ENCODE data around the gene TRIM28. TPM values are rescaled to one million over a fixed set of nuclear protein-coding genes. Genes with fewer than 3 reads are reported as not detected.
A peak's percentile ranks its signal among the peaks of the same experiment; 100 is the strongest.

TRIM28 gene
- total RNA-seq, 1 donor from 2014 or later, result 233 TPM

DNA sequence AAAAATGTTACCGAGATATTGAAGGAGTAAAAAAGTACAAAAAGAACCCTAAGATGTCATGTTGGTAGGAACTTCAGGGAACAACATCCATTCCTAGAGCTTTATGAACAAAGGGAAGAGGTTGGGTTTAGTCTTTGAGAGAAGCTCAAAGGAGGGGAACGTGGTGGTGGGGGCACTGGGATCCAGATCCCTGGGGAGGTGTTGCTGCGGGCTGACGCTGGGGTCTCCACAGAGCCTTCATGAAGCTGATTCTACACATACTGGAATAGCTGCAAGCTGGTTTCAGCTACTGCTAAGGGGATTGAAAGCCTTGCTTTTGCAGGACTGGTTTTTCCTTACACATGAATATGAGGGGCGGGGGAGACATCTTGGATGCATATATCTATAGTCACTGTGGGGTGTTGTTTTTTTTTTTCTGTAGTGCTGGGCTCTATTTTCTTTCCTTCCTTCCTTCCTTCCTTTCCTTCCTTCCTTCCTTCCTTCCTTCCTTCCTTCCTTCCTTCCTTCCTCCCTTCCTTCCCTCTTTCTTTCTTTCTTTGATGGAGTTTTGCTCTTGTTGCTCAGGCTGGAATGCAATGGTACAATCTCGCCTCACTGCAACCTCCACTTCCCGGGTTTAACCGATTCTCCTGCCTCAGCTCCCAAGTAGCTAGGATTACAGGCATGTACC, 35.7 kb downstream of the TRIM28 start:
- H3K27ac ChIP-seq, result no peak overlapping the region
- DNase-seq, result no peak

DNA sequence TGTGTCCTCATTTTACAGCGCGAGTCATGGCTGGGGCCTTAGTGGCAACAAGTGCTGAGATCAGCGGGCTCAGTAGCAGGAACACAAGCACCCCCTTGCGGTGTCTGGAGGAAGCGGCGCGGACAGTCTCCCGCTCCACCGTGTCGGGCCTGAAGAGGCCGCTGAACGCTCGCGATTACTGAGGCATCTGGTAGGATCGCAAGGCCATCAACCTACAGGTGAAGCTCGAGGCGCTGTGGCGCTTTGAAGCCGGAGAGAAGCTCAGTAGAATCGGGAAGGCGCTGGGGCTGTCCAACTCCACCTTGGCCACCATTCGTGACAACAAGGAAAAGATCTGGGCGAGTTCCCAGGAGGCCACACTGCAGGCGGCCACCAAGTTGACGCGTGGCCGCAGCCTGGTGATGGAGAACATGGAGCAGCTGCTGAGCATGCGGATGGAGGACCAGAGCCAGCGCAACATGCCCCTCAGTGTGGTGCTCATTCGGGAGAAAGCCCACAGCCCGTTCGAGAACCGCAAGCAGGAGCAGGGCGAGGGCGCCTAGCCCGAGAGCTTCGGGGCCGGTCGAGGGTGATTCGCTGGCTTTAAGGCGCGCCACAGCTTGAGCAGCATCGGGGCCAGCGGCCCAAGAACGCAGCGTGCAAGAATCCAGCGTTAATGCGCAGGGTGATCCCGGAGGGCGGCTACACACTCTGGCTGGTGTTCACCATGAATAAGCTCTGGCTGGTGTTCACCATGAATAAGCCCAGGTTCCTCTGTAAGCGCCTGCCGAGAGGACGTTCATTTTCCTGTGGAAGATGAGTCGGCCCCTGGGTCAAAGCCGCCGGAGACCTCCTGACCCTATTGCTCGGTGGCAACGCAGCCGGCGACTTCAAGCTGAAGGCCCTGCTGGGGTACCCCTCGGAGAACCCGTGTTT, 37.6 kb downstream of the TRIM28 start:
- intact Hi-C loops (cut with DNase I), result no loop called here

More for the DNA sequence above, 35.7 kb downstream of the TRIM28 start:
- ATAC-seq, result no peak
- Histone ChIP-seq H3K36me3 (peaks cover 33% of the 10 kb centered on the region), H3K9me3 (no peaks in the 10 kb centered on the region), H3K27me3 (ENCODE audit: low read depth) (no peaks in the 10 kb centered on the region), H3K4me1 (peaks cover 15% of the 10 kb centered on the region), H3K4me3 (no peak overlapping the region)
- TF ChIP-seq, protein P1, sequence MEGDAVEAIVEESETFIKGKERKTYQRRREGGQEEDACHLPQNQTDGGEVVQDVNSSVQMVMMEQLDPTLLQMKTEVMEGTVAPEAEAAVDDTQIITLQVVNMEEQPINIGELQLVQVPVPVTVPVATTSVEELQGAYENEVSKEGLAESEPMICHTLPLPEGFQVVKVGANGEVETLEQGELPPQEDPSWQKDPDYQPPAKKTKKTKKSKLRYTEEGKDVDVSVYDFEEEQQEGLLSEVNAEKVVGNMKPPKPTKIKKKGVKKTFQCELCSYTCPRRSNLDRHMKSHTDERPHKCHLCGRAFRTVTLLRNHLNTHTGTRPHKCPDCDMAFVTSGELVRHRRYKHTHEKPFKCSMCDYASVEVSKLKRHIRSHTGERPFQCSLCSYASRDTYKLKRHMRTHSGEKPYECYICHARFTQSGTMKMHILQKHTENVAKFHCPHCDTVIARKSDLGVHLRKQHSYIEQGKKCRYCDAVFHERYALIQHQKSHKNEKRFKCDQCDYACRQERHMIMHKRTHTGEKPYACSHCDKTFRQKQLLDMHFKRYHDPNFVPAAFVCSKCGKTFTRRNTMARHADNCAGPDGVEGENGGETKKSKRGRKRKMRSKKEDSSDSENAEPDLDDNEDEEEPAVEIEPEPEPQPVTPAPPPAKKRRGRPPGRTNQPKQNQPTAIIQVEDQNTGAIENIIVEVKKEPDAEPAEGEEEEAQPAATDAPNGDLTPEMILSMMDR (IDR thresholded peaks at IDR 0.05), result no peak
- intact Hi-C loops (cut with DNase I), result no loop called here

DNA sequence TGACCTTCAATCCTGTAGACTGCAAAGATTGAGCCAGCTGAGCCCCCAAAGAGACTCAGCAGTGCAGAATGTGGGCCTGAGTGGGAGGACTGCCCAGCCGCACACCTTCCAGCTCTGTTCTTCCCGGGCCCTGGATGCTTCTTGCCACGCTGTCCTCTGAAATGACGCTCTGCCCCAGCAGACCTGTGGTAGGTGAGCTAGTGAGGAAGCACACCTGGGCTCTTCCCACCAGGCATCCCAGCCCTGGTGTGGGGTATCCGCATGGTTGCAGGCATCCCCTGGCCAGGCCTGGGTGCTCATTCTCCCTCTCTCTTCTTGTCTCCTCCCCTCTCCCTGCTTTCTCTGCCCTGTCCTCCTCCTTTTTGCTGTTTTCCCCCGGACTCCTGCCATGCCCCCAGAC, 39.1 kb downstream of the TRIM28 start:
- Histone ChIP-seq H3K4me3 (no peak overlapping the region), H3K36me3 (peaks cover 33% of the 10 kb centered on the region), H3K27me3 (ENCODE audit: low read depth) (no peaks in the 10 kb centered on the region), H3K4me1 (peaks cover 8% of the 10 kb centered on the region), H3K27ac (no peak overlapping the region), H3K9me3 (no peaks in the 10 kb centered on the region)
- intact Hi-C loops (cut with DNase I), result no loop called here
- no peak for DNase-seq
- ATAC-seq, result no peak
- TF ChIP-seq, protein P1 (IDR thresholded peaks at IDR 0.05), result no peak

More for the DNA sequence above, 37.6 kb downstream of the TRIM28 start:
- H3K27me3 ChIP-seq (ENCODE audit: low read depth), result no peaks in the 10 kb centered on the region
- H3K4me3 ChIP-seq, result no peak overlapping the region
- peaks cover 33% of the 10 kb centered on the region for H3K36me3 ChIP-seq
- TF ChIP-seq, protein P1 (IDR thresholded peaks at IDR 0.05), result peak; percentile 94
- peaks cover 13% of the 10 kb centered on the region for H3K4me1 ChIP-seq
- DNase-seq (peak; percentile 92), ATAC-seq (peak; percentile 96 to 97)
- H3K9me3 ChIP-seq, result no peaks in the 10 kb centered on the region
- H3K27ac ChIP-seq, result peak overlapping the region; percentile 70

DNA sequence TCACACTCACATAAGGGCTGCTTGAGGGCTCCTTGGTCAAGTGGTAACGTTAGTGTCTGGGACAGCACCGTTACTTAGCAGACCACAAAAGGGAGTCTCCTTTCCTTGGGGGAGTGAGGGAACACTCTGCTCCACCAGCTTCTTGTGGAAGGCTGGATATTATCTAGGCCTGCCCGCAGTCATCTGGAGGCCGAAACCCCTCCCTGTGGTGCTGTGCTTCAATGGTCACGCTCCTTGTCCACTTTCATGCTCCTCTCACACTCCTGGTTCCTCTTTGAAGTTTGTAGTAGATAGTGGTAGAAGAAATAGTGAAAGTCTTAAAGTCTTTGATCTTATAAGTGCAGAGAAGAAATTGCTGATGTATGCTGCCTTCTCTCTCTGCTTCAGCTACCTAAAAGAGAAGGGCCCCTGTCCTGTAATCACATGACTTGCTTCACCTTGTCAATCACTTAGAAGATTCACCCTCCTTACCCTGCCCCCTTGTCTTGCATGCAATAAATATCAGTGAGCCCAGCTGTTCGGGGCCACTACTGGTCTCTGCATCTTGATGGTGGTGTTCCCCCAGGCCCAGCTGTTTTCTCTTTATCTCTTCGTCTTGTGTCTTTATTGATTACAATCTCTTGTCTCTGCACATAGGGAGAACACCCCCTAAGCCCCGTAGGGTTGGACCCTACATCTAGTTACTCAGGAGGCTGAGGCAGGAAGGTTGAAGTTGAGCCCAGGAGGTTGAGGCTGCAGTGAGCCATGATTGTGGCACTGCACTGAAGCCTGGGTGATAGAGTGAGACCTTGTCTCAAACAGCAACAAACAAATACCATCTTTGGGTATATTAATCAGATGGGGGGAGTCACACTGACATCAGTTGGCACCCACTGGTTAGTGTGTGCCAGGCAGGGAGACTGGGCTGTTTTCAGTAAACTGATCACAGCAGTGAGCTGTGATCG, 40.9 kb downstream of the TRIM28 start:
- H3K4me3 ChIP-seq, result no peak overlapping the region
- DNase-seq (no peak), ATAC-seq (no peak)
- peaks cover 33% of the 10 kb centered on the region for H3K36me3 ChIP-seq
- no peaks in the 10 kb centered on the region for H3K9me3 ChIP-seq
- H3K27ac ChIP-seq, result no peak overlapping the region
- TF ChIP-seq, protein P1 (IDR thresholded peaks at IDR 0.05), result no peak
- intact Hi-C loops (cut with DNase I), result no loop called here
- peaks cover 8% of the 10 kb centered on the region for H3K4me1 ChIP-seq
- no peaks in the 10 kb centered on the region for H3K27me3 ChIP-seq (ENCODE audit: low read depth)
